ENCODE data around the gene RGS19.

The RGS19 gene

GRCh38 chr20:64047968-64048401, 31.3 kb downstream of the RGS19 start:
- DNase-seq (ENCODE audit: extremely low spot score): no peak
- ChIA-PET CTCF (interaction anchor here (1.3 kb wide), 1 partner anchor 10 kb away, joined by 3 read pairs; no protein-coding TSS in a partner anchor), POLR2A (no interaction called here)
- no peak for TF ChIP-seq CTBP1 (IDR thresholded peaks at IDR 0.05; ENCODE audit: borderline replicate concordance)
- TF ChIP-seq FOXM1 (IDR thresholded peaks at IDR 0.05; ENCODE audit: borderline replicate concordance): no peak
- no peak for TF ChIP-seq NFRKB (IDR thresholded peaks at IDR 0.05)
- TF ChIP-seq LEF1 (IDR thresholded peaks at IDR 0.05; ENCODE audit: borderline replicate concordance): no peak
- TF ChIP-seq SP1 (IDR thresholded peaks at IDR 0.05): no peak

DNA sequence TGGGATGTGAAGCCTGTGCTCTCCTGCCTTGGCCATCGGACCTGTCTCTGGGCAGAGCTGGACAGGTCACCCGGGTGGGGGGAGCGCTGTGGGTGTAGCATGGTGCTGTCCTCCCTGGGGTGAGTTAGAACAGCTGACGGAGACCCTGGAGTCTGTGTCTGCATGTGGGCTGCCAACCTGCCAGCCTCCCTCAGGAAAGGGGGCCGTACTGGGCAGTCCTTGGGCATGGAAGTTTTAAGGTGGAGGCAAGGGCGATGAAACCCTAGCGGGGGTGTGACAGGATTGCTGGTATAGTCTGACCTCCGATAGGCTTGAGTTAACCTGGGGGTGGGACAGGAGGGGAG, 32.3 kb downstream of the RGS19 start:
- DNase-seq (ENCODE audit: extremely low spot score): no peak
- TF ChIP-seq FOXK2 (IDR thresholded peaks at IDR 0.05) (no peak), FOXM1 (IDR thresholded peaks at IDR 0.05; ENCODE audit: borderline replicate concordance) (no peak), ELF4 (IDR thresholded peaks at IDR 0.05) (no peak), HDGF (IDR thresholded peaks at IDR 0.05; ENCODE audit: borderline replicate concordance) (no peak), CTBP1 (IDR thresholded peaks at IDR 0.05; ENCODE audit: borderline replicate concordance) (no peak), FOXA1 (IDR thresholded peaks at IDR 0.05) (no peak), PKNOX1 (IDR thresholded peaks at IDR 0.05) (no peak), ARNT (IDR thresholded peaks at IDR 0.05) (no peak), LEF1 (IDR thresholded peaks at IDR 0.05; ENCODE audit: borderline replicate concordance) (no peak), BHLHE40 (IDR thresholded peaks at IDR 0.05; ENCODE audit: borderline replicate concordance) (no peak), TARDBP (IDR thresholded peaks at IDR 0.05) (no peak), SP1 (IDR thresholded peaks at IDR 0.05) (no peak), L3MBTL2 (conservative IDR thresholded peaks at IDR 0.05) (no peak), ZNF384 (IDR thresholded peaks at IDR 0.05) (no peak), NFRKB (IDR thresholded peaks at IDR 0.05) (no peak), SUZ12 (IDR thresholded peaks at IDR 0.05) (no peak)
- POLR2A ChIA-PET: no interaction called here
- CTCF ChIA-PET: interaction anchor here (1.3 kb wide), 1 partner anchor 9 kb away, joined by 3 read pairs; no protein-coding TSS in a partner anchor

- CTCF ChIA-PET: no interaction called here
- POLR2A ChIA-PET: no interaction called here
- no peak for DNase-seq (ENCODE audit: extremely low spot score)
- TF ChIP-seq FOXA1 (IDR thresholded peaks at IDR 0.05) (no peak), FOXM1 (IDR thresholded peaks at IDR 0.05; ENCODE audit: borderline replicate concordance) (no peak), LEF1 (IDR thresholded peaks at IDR 0.05; ENCODE audit: borderline replicate concordance) (no peak), ELF4 (IDR thresholded peaks at IDR 0.05) (no peak), CTBP1 (IDR thresholded peaks at IDR 0.05; ENCODE audit: borderline replicate concordance) (no peak), FOXK2 (IDR thresholded peaks at IDR 0.05) (no peak), ZNF384 (IDR thresholded peaks at IDR 0.05) (no peak), NFRKB (IDR thresholded peaks at IDR 0.05) (no peak), SUZ12 (IDR thresholded peaks at IDR 0.05) (no peak), BHLHE40 (IDR thresholded peaks at IDR 0.05; ENCODE audit: borderline replicate concordance) (no peak), TARDBP (IDR thresholded peaks at IDR 0.05) (no peak), SP1 (IDR thresholded peaks at IDR 0.05) (no peak), ARNT (IDR thresholded peaks at IDR 0.05) (no peak), PKNOX1 (IDR thresholded peaks at IDR 0.05) (no peak), L3MBTL2 (conservative IDR thresholded peaks at IDR 0.05) (no peak), HDGF (IDR thresholded peaks at IDR 0.05; ENCODE audit: borderline replicate concordance) (no peak)
Measured at GRCh38 chr20:64045346-64046011, 33.8 kb downstream of the RGS19 start.

GRCh38 chr20:64044484-64045247, 34.7 kb downstream of the RGS19 start:
- no peak for DNase-seq (ENCODE audit: extremely low spot score)
- TF ChIP-seq HDGF (IDR thresholded peaks at IDR 0.05; ENCODE audit: borderline replicate concordance): no peak
- TF ChIP-seq ELF4 (IDR thresholded peaks at IDR 0.05): no peak
- TF ChIP-seq LEF1 (IDR thresholded peaks at IDR 0.05; ENCODE audit: borderline replicate concordance): no peak
- TF ChIP-seq FOXM1 (IDR thresholded peaks at IDR 0.05; ENCODE audit: borderline replicate concordance): no peak
- TF ChIP-seq CTBP1 (IDR thresholded peaks at IDR 0.05; ENCODE audit: borderline replicate concordance): no peak
- no peak for TF ChIP-seq TARDBP (IDR thresholded peaks at IDR 0.05)
- no peak for TF ChIP-seq SUZ12 (IDR thresholded peaks at IDR 0.05)
- TF ChIP-seq FOXA1 (IDR thresholded peaks at IDR 0.05): no peak
- ChIA-PET POLR2A (interaction anchor here (1.4 kb wide), 1 partner anchor 18 kb away, joined by 4 read pairs; the partner anchor contains the start of gene TCEA2), CTCF (interaction anchor here (1.0 kb wide), 1 partner anchor 64 kb away, joined by 3 read pairs; no protein-coding TSS in a partner anchor)

- TF ChIP-seq ARNT (IDR thresholded peaks at IDR 0.05) (no peak), FOXA1 (IDR thresholded peaks at IDR 0.05) (no peak), ZNF384 (IDR thresholded peaks at IDR 0.05) (no peak), LEF1 (IDR thresholded peaks at IDR 0.05; ENCODE audit: borderline replicate concordance) (no peak), FOXM1 (IDR thresholded peaks at IDR 0.05; ENCODE audit: borderline replicate concordance) (no peak)
- no peak for DNase-seq (ENCODE audit: extremely low spot score)
- ChIA-PET POLR2A (interaction anchor here (1.4 kb wide), 1 partner anchor 19 kb away, joined by 4 read pairs; the partner anchor contains the start of gene TCEA2), CTCF (interaction anchor here (1.0 kb wide), 1 partner anchor 63 kb away, joined by 3 read pairs; no protein-coding TSS in a partner anchor)
Measured at GRCh38 chr20:64043768-64044167, 35.5 kb downstream of the RGS19 start.

DNA sequence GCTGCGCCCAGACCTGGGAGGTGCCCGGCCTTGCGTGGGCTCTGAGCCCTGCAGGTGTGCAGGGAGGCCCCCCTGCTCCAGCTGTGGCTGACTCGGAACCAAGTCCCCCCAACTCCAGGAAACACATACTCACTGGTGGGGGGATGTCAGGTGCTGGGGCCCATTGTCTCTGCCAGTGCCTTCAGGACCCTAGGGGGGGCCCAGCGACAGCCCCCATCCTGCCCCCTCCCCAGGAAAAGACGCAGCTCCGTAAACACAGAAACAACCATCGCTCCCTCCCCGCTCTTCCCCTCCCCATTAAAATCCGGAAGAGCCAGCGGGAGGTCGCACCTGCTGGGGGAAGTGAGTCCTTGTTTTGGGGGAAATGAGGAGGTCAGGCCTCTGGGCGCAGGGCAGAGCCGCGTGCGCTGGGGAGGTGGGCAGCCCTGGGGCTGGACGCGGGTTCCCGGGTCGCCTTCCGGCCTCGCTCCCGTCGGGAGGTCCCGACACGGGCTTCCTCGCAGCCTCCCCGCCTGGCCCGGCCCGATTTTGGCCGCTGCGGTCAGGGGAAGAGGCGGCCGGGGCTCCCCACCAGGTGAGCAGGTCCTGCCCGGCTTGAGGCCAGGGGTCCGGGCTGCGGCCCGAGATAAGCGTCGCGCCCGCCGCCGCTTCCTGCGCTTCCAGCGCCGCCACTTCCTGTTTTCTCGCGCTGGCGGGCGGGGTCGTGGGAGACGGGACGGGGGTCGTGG, 37.1 kb downstream of the RGS19 start:
- CTCF ChIA-PET: no interaction called here

More for the DNA sequence above, 37.1 kb downstream of the RGS19 start:
- POLR2A ChIA-PET: no interaction called here
- TF ChIP-seq TARDBP (IDR thresholded peaks at IDR 0.05): no peak
- no peak for DNase-seq (ENCODE audit: extremely low spot score)

Measured in HEK293T (cell line).